Measurements from ENCODE around the gene CTH. TPM values are rescaled to one million over a fixed set of nuclear protein-coding genes. Genes with fewer than 3 reads are reported as not detected.
"Not testable (repeated sequence)": the region's sequence is repeated elsewhere in the genome, so short reads cannot be mapped to it uniquely, and the experiment has no call there.

The CTH gene
- 5.6 TPM for polyA plus RNA-seq (2013, experiment 1 of 2; ENCODE audit: insufficient read length)
- 5.0 TPM for polyA plus RNA-seq (2013, experiment 2 of 2; ENCODE audit: insufficient read length)

- peak; percentile 97 for DNase-seq
Measured at GRCh38 chr1:70410604-70411359, at the start of gene CTH. Gene CTH (plus strand): TSS chr1:70411268. CDS start chr1:70411416, 148 bp downstream.

GRCh38 chr1:70361727-70362398 is 49.2 kb upstream of the CTH start:
- DNase-seq: peak; percentile 42

GRCh38 chr1:70364439-70364838 is 46.6 kb upstream of the CTH start:
- no peak for DNase-seq

GRCh38 chr1:70366425-70366952 is 44.6 kb upstream of the CTH start:
- DNase-seq: not testable (repeated sequence)

GRCh38 chr1:70366997-70367396 is 44.1 kb upstream of the CTH start:
- not testable (repeated sequence) for DNase-seq

GRCh38 chr1:70367397-70367796 is 43.7 kb upstream of the CTH start:
- DNase-seq: not testable (repeated sequence)

GRCh38 chr1:70371586-70371985 is 39.5 kb upstream of the CTH start:
- not testable (repeated sequence) for DNase-seq

GRCh38 chr1:70372426-70372825 is 38.6 kb upstream of the CTH start:
- no peak for DNase-seq

- DNase-seq: not testable (repeated sequence)
Measured at GRCh38 chr1:70373580-70373979, 37.5 kb upstream of the CTH start.

GRCh38 chr1:70376196-70376595 is 34.9 kb upstream of the CTH start:
- DNase-seq: no peak

GRCh38 chr1:70382682-70383081 is 28.4 kb upstream of the CTH start:
- no peak for DNase-seq

GRCh38 chr1:70383483-70383882 is 27.6 kb upstream of the CTH start:
- DNase-seq: no peak

GRCh38 chr1:70384542-70384941 is 26.5 kb upstream of the CTH start:
- DNase-seq: no peak

GRCh38 chr1:70385477-70385876 is 25.6 kb upstream of the CTH start:
- no peak for DNase-seq

GRCh38 chr1:70386121-70386520 is 24.9 kb upstream of the CTH start:
- DNase-seq: no peak

- DNase-seq: no peak
Measured at GRCh38 chr1:70387507-70387906, 23.6 kb upstream of the CTH start.

- no peak for DNase-seq
Measured at GRCh38 chr1:70392626-70393025, 18.4 kb upstream of the CTH start.

- DNase-seq: no peak
Measured at GRCh38 chr1:70396607-70397006, 14.5 kb upstream of the CTH start.

GRCh38 chr1:70397013-70397412 is 14.1 kb upstream of the CTH start:
- DNase-seq: no peak

GRCh38 chr1:70400335-70400734 is 10.7 kb upstream of the CTH start:
- no peak for DNase-seq

GRCh38 chr1:70401974-70402373 is 9.1 kb upstream of the CTH start:
- no peak for DNase-seq

GRCh38 chr1:70403759-70404158 is 7.3 kb upstream of the CTH start:
- DNase-seq: no peak

- DNase-seq: no peak
Measured at GRCh38 chr1:70405780-70406416, 5.2 kb upstream of the CTH start.

Data from fibroblast of skin of back (primary cell).